GM12878 (cell line): ENCODE results near the gene FZD10. TPM values are rescaled to one million over a fixed set of nuclear protein-coding genes. Genes with fewer than 3 reads are reported as not detected.

Experiments
- ATAC-seq: fragments of 200-7000 bp; cut with Tn5 transposase; 3 replicates; pipeline ENCODE4 v1.9.1; 2020; ENCODE audit warnings: mild to moderate bottlenecking, moderate library complexity
- BruUV-seq: library from RNA; stranded (reverse); fragments of 400-500 nt; replicated peaks from 2 replicates; lab custom pipeline; 2021; lab: Mats Ljungman, UMichigan
- CTCF ChIA-PET: fragments of 300-600 bp; sonication (Branson Sonifier 250); formaldehyde crosslinking; extraction: SDS; loops from one replicate; lab custom pipeline; 2021; ENCODE audit warnings: inconsistent platforms; lab: Yijun Ruan, JAX
- POLR2A ChIA-PET: fragments of 350-600 bp; formaldehyde crosslinking; extraction: SDS; loops from one replicate; lab custom pipeline; 2021; ENCODE audit warnings: inconsistent platforms; lab: Charles Lee
- RAD21 ChIA-PET: fragments of 300-600 bp; sonication (Branson Sonifier 250); formaldehyde crosslinking; loops from one replicate; lab custom pipeline; 2023; ENCODE audit warnings: antibody characterized with exemption; ENCODE audit not compliant: unreplicated experiment; lab: Charles Lee
- SMC1A ChIA-PET: fragments of 300-600 bp; sonication (Branson Sonifier 250); formaldehyde crosslinking; loops from one replicate; lab custom pipeline; 2023; ENCODE audit not compliant: unreplicated experiment, uncharacterized antibody; lab: Charles Lee
- DNase-seq: peaks from one replicate; pipeline ENCODE4 v3.0.0-alpha.2; 2011; ENCODE audit warnings: low read depth, low spot score
- FAIRE-seq: peaks from 3 replicates; lab custom pipeline; 2011; peaks lifted over from hg19 to GRCh38; lab: Jason Lieb, UNC
- H2AFZ ChIP-seq: 2 replicates; pipeline ENCODE4 v1.6.0; 2011; ENCODE audit warnings: low read depth, low read length, control low read depth; ENCODE audit not compliant: control insufficient read depth
- H3K27ac ChIP-seq: 2 replicates; pipeline ENCODE4 v1.5.1; 2011; ENCODE audit warnings: control low read depth; ENCODE audit not compliant: control insufficient read depth, insufficient read depth
- H3K27me3 ChIP-seq, 2 experiments: replicated peaks in 1 of 2; 2 replicates each; pipeline versions ENCODE4 v1.6.0 to v1.6.1; 2011; ENCODE audit warnings: low read length in 1 of 2; ENCODE audit not compliant: control insufficient read depth in 2 of 2, insufficient read depth in 2 of 2
- H3K36me3 ChIP-seq, 2 experiments: 2 replicates each; pipeline ENCODE4 v1.5.1; 2011; ENCODE audit warnings: low read length in 1 of 2; ENCODE audit not compliant: control insufficient read depth in 2 of 2, insufficient read depth in 2 of 2
- H3K4me1 ChIP-seq: 2 replicates; pipeline ENCODE4 v1.6.1; 2011; ENCODE audit warnings: mild to moderate bottlenecking, low read length, moderate library complexity, mixed read lengths; ENCODE audit not compliant: control insufficient read depth, insufficient read depth
- H3K4me2 ChIP-seq: 2 replicates; pipeline ENCODE4 v1.6.0; 2011; ENCODE audit warnings: control low read depth; ENCODE audit not compliant: control insufficient read depth, insufficient read depth
- H3K4me3 ChIP-seq: fragments of 200-600 bp; sonication (generic); 2 replicates; pipeline ENCODE4 v1.5.1; 2016
- H3K79me2 ChIP-seq: 2 replicates; pipeline ENCODE4 v1.6.0; 2011; ENCODE audit warnings: low read length; ENCODE audit not compliant: control insufficient read depth, insufficient read depth
- H3K9ac ChIP-seq: 2 replicates; pipeline ENCODE4 v1.8.0; 2011; ENCODE audit warnings: low read length, control low read depth, mixed read lengths; ENCODE audit not compliant: control insufficient read depth, insufficient read depth
- H3K9me3 ChIP-seq: replicated peaks from 3 replicates; pipeline ENCODE4 v1.5.1; 2011; ENCODE audit warnings: mild to moderate bottlenecking, low read length; ENCODE audit not compliant: control insufficient read depth, insufficient read depth
- H4K20me1 ChIP-seq: 2 replicates; pipeline ENCODE4 v1.6.0; 2011; ENCODE audit not compliant: control insufficient read depth, insufficient read depth
- ASH2L ChIP-seq: fragments of 300-600, 200-600 bp; sonication (generic); IDR thresholded peaks from 2 replicates; pipeline ENCODE4 v1.6.1; 2017; ENCODE audit warnings: low read depth, mild to moderate bottlenecking, borderline replicate concordance
- EGR1 ChIP-seq, 2 experiments: IDR thresholded peaks; 1 replicate in 1 of 2; 2 replicates in 1 of 2; pipeline ENCODE4 v1.6.1; 2011 to 2012; ENCODE audit warnings: low read depth in 2 of 2, low read length in 2 of 2, borderline replicate concordance in 1 of 2, mild to moderate bottlenecking in 1 of 2, moderate library complexity in 1 of 2
- NBN ChIP-seq: fragments of 450-650 bp; IDR thresholded peaks from 2 replicates; pipeline ENCODE4 v1.6.1; 2016
- NFXL1 ChIP-seq: fragments of 450-650 bp; IDR thresholded peaks from 2 replicates; pipeline ENCODE4 v1.6.1; 2017; ENCODE audit warnings: antibody characterized with exemption, mild to moderate bottlenecking, borderline replicate concordance
- PAX8 ChIP-seq: fragments of 450-650 bp; IDR thresholded peaks from 2 replicates; pipeline ENCODE4 v1.6.1; 2017; ENCODE audit warnings: mild to moderate bottlenecking, moderate library complexity
- POLR2A ChIP-seq: IDR thresholded peaks from 2 replicates; pipeline ENCODE4 v1.6.1; 2011; ENCODE audit warnings: low read depth, mild to moderate bottlenecking, low read length
- POLR2AphosphoS5 ChIP-seq: IDR thresholded peaks from 2 replicates; pipeline ENCODE4 v1.6.1; 2011; ENCODE audit warnings: mild to moderate bottlenecking, low read length, inconsistent platforms
- RCOR1 ChIP-seq: conservative IDR thresholded peaks from 2 replicates; pipeline ENCODE4 v1.6.1; 2012; ENCODE audit warnings: low read depth, low read length, improper control_type of control experiment
- REST ChIP-seq: IDR thresholded peaks from 2 replicates; pipeline ENCODE4 v1.6.1; 2012; ENCODE audit warnings: mild to moderate bottlenecking, low read depth, low read length
- TBL1XR1 ChIP-seq: IDR thresholded peaks from 2 replicates; pipeline ENCODE4 v1.6.1; 2012; ENCODE audit warnings: low read depth, low read length, improper control_type of control experiment
- YY1 ChIP-seq: IDR thresholded peaks from 2 replicates; pipeline ENCODE4 v1.6.1; 2011; ENCODE audit warnings: low read depth, mild to moderate bottlenecking, low read length
- ZNF622 ChIP-seq: fragments of 450-650 bp; IDR thresholded peaks from 2 replicates; pipeline ENCODE4 v1.6.1; 2017; ENCODE audit warnings: mild to moderate bottlenecking, inconsistent platforms
- WGBS: methylation state at CpG from one replicate; pipeline ENCODE4 v1.1.6; 2016; ENCODE audit warnings: low lambda C conversion rate; ENCODE audit not compliant: insufficient replicate concordance, insufficient coverage; ENCODE audit errors: missing lambda C conversion rate; 5-methylcytosine and 5-hydroxymethylcytosine counted together
- in situ Hi-C: fragments of 300-500 bp; cut with MboI; formaldehyde crosslinking; loops from 9 replicates; pipeline ENCODE4 v1.14.3; 2018; ENCODE audit warnings: mixed read lengths
- intact Hi-C: fragments of 100-400 bp; cut with micrococcal nuclease; formaldehyde crosslinking; loops from one replicate; pipeline ENCODE4 v1.14.2; 2022; ENCODE audit not compliant: unreplicated experiment
- polyA plus RNA-seq, 11 experiments: library from polyadenylated mRNA; depleted of rRNA in 4 of 11; unstranded in 6 of 11; stranded (reverse) in 5 of 11; fragments of >200 nt; fragmentation: Nextera tagmentation in 4 of 11; fragmentation: Illumina TruSeq in 1 of 11; extraction: Ambion mirVana in 4 of 11; extraction: Trizol in 1 of 11; gene quantifications; 1 replicate in 1 of 11; 2 replicates in 10 of 11; pipeline versions ENCODE4 v1.2.1 to v1.2.3, GENCODE V29; 2011 to 2016; ENCODE audit warnings: inconsistent platforms in 2 of 11, missing spikeins in 2 of 11, low read depth in 1 of 11
- total RNA-seq, 4 experiments: library from RNA; depleted of rRNA in 3 of 4; stranded (reverse); fragments of >200 nt in 3 of 4; fragmentation: Illumina TruSeq in 1 of 4; extraction: Trizol in 1 of 4; gene quantifications; 2 replicates each; pipeline versions ENCODE4 v1.2.1 to v1.2.3, GENCODE V29; 2013 to 2021

The FZD10 gene
- total and polyA plus RNA-seq, 10 of the 15 experiments (the other 5 are each of a cell fraction or from before 2014, with no cell fraction given), result not detected

- in situ Hi-C loops (no loop called here), intact Hi-C loops (no loop called here)
- Histone ChIP-seq H3K4me1 (no peaks in the 10 kb centered on the region), H3K27me3 (no peaks in the 10 kb centered on the region), H3K9me3 (no peaks in the 10 kb centered on the region; the same call in 2 of the 3 replicates), H3K36me3 (no peaks in the 10 kb centered on the region), H3K4me3 (no peak overlapping the region), H2AFZ (no peak overlapping the region), H3K27ac (no peak overlapping the region), H3K79me2 (no peaks in the 10 kb centered on the region), H3K4me2 (no peak overlapping the region), H4K20me1 (no peaks in the 10 kb centered on the region), H3K9ac (no peak overlapping the region)
- WGBS, result 39% methylated on average over 9 of the region's 12 CpGs
- ATAC-seq, result no peak
- RAD21 ChIA-PET, result no interaction called here
- no peak for TF ChIP-seq EGR1 (IDR thresholded peaks at IDR 0.05; ENCODE audit: borderline replicate concordance in 1 of 2, low read depth in 2 of 2, low read length in 2 of 2)
- TF ChIP-seq POLR2AphosphoS5, result no peak
- no peak for TF ChIP-seq ASH2L
- no peak for TF ChIP-seq YY1
- TF ChIP-seq POLR2A, result no peak
- no peak for TF ChIP-seq ZNF622
- TF ChIP-seq REST, result no peak
- no peak for TF ChIP-seq PAX8
- no peak for TF ChIP-seq RCOR1
- TF ChIP-seq NFXL1, result no peak
- no peak for TF ChIP-seq TBL1XR1
- TF ChIP-seq NBN, result no peak
- no peak for DNase-seq
- SMC1A ChIA-PET, result no interaction called here
- BruUV-seq, result no TSS peak
- CTCF ChIA-PET, result no interaction called here
- POLR2A ChIA-PET, result no interaction called here
- no peak for FAIRE-seq
These were observed 22.3 kb downstream of the FZD10 start for GRCh38 chr12:130184404-130185090.
